Measurements from ENCODE around the gene TRPM5. TPM values are rescaled to one million over a fixed set of nuclear protein-coding genes. Genes with fewer than 3 reads are reported as not detected.

The TRPM5 gene
- total and polyA plus RNA-seq, 9 of the 15 experiments (the other 6 are each of a cell fraction or from before 2014, with no cell fraction given) = not detected

GRCh38 chr11:2459016-2459725 is 14.9 kb upstream of the TRPM5 start:
- Histone ChIP-seq H3K4me1 (replicated peaks in 1 of 2; ENCODE audit: control insufficient read depth in 2 of 2, insufficient read depth in 2 of 2, low read length in 2 of 2) (peaks cover 0 to 23% of the 10 kb centered on the region in 2 experiments; a peak in 2 of 5 replicates), H3K79me2 (ENCODE audit: control insufficient read depth, insufficient read depth, low read length) (no peaks in the 10 kb centered on the region), H3K9ac (ENCODE audit: insufficient read depth in 1 of 2, low read depth in 2 of 2, low read length in 2 of 2) (no peak overlapping the region), H3K4me3 (no peak overlapping the region), H3K4me2 (ENCODE audit: insufficient read depth, low read length) (no peak overlapping the region), H3K9me1 (ENCODE audit: control insufficient read depth, insufficient read depth, low read length) (no peaks in the 10 kb centered on the region), H3K27ac (ENCODE audit: extremely low read depth, low read depth, low read length) (no peak overlapping the region), H4K20me1 (replicated peaks; ENCODE audit: control insufficient read depth, insufficient read depth, low read length) (peaks cover 8% of the 10 kb centered on the region; the same call in 1 of the 2 replicates), H3K36me3 (ENCODE audit: control insufficient read depth, insufficient read depth, low read length) (no peaks in the 10 kb centered on the region), H3K27me3 (ENCODE audit: control insufficient read depth in 2 of 2, insufficient read depth in 2 of 2, low read length in 2 of 2) (peaks cover 7 to 41% of the 10 kb centered on the region in 2 experiments; a peak in 4 of 5 replicates), H2AFZ (ENCODE audit: low read depth, low read length) (no peak overlapping the region), H3K9me3 (replicated peaks; ENCODE audit: control insufficient read depth, insufficient read depth, low read depth, low read length) (no peaks in the 10 kb centered on the region)
- intact Hi-C loops (cut with micrococcal nuclease) = no loop called here
- FAIRE-seq (no peak), ATAC-seq (no peak), DNase-seq (ENCODE audit: extremely low read depth in 1 of 4, low spot score in 3 of 4) (no peak)
- no TSS peak for BruUV-seq (replicated peaks)
- 0% methylated on average over 15 of the region's 20 CpGs for WGBS (ENCODE audit: insufficient coverage, low coverage, missing lambda C conversion rate)
- POLR2A ChIA-PET = no interaction called here
- CTCF ChIA-PET (ENCODE audit: low intra/inter-chr PET ratio) = no interaction called here
- in situ Hi-C loops (cut with MboI) = no loop called here
- TF ChIP-seq ZNF232 (CRISPR knock-in tag; IDR thresholded peaks at IDR 0.05) = no peak
- TF ChIP-seq CHD2 (IDR thresholded peaks at IDR 0.05; ENCODE audit: low read depth, low read length) = no peak
- no peak for TF ChIP-seq ETV5 (CRISPR knock-in tag; IDR thresholded peaks at IDR 0.05; ENCODE audit: low read depth)
- TF ChIP-seq ZFP36 (IDR thresholded peaks at IDR 0.05; ENCODE audit: low read depth, low read length, partially characterized antibody) = no peak
- no peak for TF ChIP-seq RFX7 (CRISPR knock-in tag; IDR thresholded peaks at IDR 0.05)
- TF ChIP-seq ATF6 (CRISPR knock-in tag; IDR thresholded peaks at IDR 0.05) = no peak
- no peak for TF ChIP-seq SAFB2 (IDR thresholded peaks at IDR 0.05; ENCODE audit: borderline replicate concordance, low read depth, low read length, severe bottlenecking)
- no peak for TF ChIP-seq E4F1 (CRISPR knock-in tag; IDR thresholded peaks at IDR 0.05; ENCODE audit: borderline replicate concordance)
- TF ChIP-seq HMGXB4 (CRISPR knock-in tag; IDR thresholded peaks at IDR 0.05) = no peak
- no peak for TF ChIP-seq BRD4 (IDR thresholded peaks at IDR 0.05)
- no peak for TF ChIP-seq SP1 (CRISPR knock-in tag; IDR thresholded peaks at IDR 0.05)
- no peak for TF ChIP-seq PBX2 (CRISPR knock-in tag; IDR thresholded peaks at IDR 0.05; ENCODE audit: low read depth)
- TF ChIP-seq PBX2 (tag; conservative IDR thresholded peaks at IDR 0.05; ENCODE audit: low read depth) = no peak

Measured in K562 (cell line).